ENCODE data around the gene BSG. TPM values are rescaled to one million over a fixed set of nuclear protein-coding genes. Genes with fewer than 3 reads are reported as not detected.

Gene BSG
- total and polyA plus RNA-seq, 10 donors: 95.3 to 307 (median 213) TPM

- peak overlapping the region in 4 of 8 donors; percentile 10 to 92 (median 46) for H3K4me3 ChIP-seq
- WGBS, 5 donors: 50 to 63% (median 59%) methylated on average over 23 to 32 of the region's 32 CpGs
- peaks cover 30 to 86% (median 59%) of the 10 kb centered on the region in 6 donors for H3K4me1 ChIP-seq
- no peaks in the 10 kb centered on the region for H3K9me3 ChIP-seq
- no peaks in the 10 kb centered on the region for H3K27me3 ChIP-seq (replicated peaks in 1 of 7)
- TF ChIP-seq POLR2A (IDR thresholded peaks at IDR 0.05): no peak
- TF ChIP-seq CTCF (IDR thresholded peaks at IDR 0.05 in 8 of 11, conservative IDR thresholded peaks at IDR 0.05 in 3 of 11): no peak
- peak in 1 of 3 donors; percentile 43 for TF ChIP-seq POLR2AphosphoS5 (IDR thresholded peaks at IDR 0.05)
- DNase-seq: no peak
- peak overlapping the region in 5 of 8 donors; percentile 4 to 97 (median 9) for H3K27ac ChIP-seq
- peaks cover 0 to 37% (median 19%) of the 10 kb centered on the region in 6 donors for H3K36me3 ChIP-seq
- intact Hi-C loops (cut with DNase I; ENCODE audit: low total_unique reads): loop anchor here (5.0 kb wide), 1 partner anchor 43 kb away; the partner anchor contains the start of gene CDC34
These were observed 2.5 kb downstream of the BSG start for GRCh38 chr19:574658-575526.

- intact Hi-C loops (cut with DNase I; ENCODE audit: low total_unique reads): no loop called here
- TF ChIP-seq POLR2AphosphoS5 (IDR thresholded peaks at IDR 0.05) (peak in 1 of 3 donors; percentile 34), CTCF (IDR thresholded peaks at IDR 0.05 in 8 of 11, conservative IDR thresholded peaks at IDR 0.05 in 3 of 11) (no peak), POLR2A (IDR thresholded peaks at IDR 0.05) (no peak)
These were observed 3.4 kb downstream of the BSG start for GRCh38 chr19:575527-576506.

GRCh38 chr19:576768-577438 is 4.5 kb downstream of the BSG start:
- H3K9me3 ChIP-seq: no peaks in the 10 kb centered on the region
- intact Hi-C loops (cut with DNase I; ENCODE audit: low total_unique reads): no loop called here
- no peak overlapping the region for H3K27ac ChIP-seq
- H3K4me3 ChIP-seq: no peak overlapping the region
- peaks cover 30 to 73% (median 51%) of the 10 kb centered on the region in 6 donors for H3K4me1 ChIP-seq
- H3K27me3 ChIP-seq (replicated peaks in 1 of 7): no peaks in the 10 kb centered on the region
- DNase-seq: no peak
- WGBS, 5 donors: 75 to 85% (median 83%) methylated on average over 17 to 28 of the region's 28 CpGs
- TF ChIP-seq POLR2A (IDR thresholded peaks at IDR 0.05) (no peak), POLR2AphosphoS5 (IDR thresholded peaks at IDR 0.05) (peak in 1 of 3 donors; percentile 32)
- peaks cover 6 to 57% (median 36%) of the 10 kb centered on the region in 6 donors for H3K36me3 ChIP-seq

More at GRCh38 chr19:575527-576506, 3.4 kb downstream of the BSG start:
- Histone ChIP-seq H3K27me3 (replicated peaks in 1 of 7) (no peaks in the 10 kb centered on the region), H3K36me3 (peaks cover 3 to 46% (median 27%) of the 10 kb centered on the region in 6 donors), H3K4me3 (peak overlapping the region in 3 of 8 donors; percentile 11 to 92 (median 81)), H3K27ac (peak overlapping the region in 2 of 8 donors; percentile 48 to 97), H3K9me3 (no peaks in the 10 kb centered on the region), H3K4me1 (peaks cover 30 to 84% (median 58%) of the 10 kb centered on the region in 6 donors)
- WGBS, 5 donors: 73 to 88% (median 75%) methylated on average over 22 to 38 of the region's 38 CpGs
- no peak for DNase-seq
